OCI-LY3 (cell line): ENCODE measurements around the gene IFNG-AS1.

ENCODE experiments used
- H2AFZ ChIP-seq: fragments of 200-600, 300-600 bp; shearing (Covaris generic); 2 replicates; pipeline ENCODE4 v1.6.0; 2014; ENCODE audit warnings: antibody characterized with exemption, low read depth, low read length
- H3K27ac ChIP-seq: fragments of 200-600, 300-600 bp; sonication (generic); 2 replicates; pipeline ENCODE4 v1.5.1; 2014; ENCODE audit warnings: mild to moderate bottlenecking, low read length, moderate library complexity, mixed read lengths
- H3K27me3 ChIP-seq: fragments of 200-600, 300-600 bp; sonication (generic); 2 replicates; pipeline ENCODE4 v1.6.1; 2014; ENCODE audit warnings: low read depth, low read length, mixed read lengths
- H3K36me3 ChIP-seq: fragments of 200-600, 300-600 bp; sonication (generic); replicated peaks from 2 replicates; pipeline ENCODE3; 2014; ENCODE audit warnings: low read depth, low read length, mixed read lengths
- H3K4me1 ChIP-seq: fragments of 300-600, 200-600 bp; sonication (generic); 2 replicates; pipeline ENCODE4 v1.6.1; 2014; ENCODE audit warnings: low read length, mixed read lengths
- H3K4me2 ChIP-seq: fragments of 200-600, 300-600 bp; sonication (generic); 2 replicates; pipeline ENCODE4 v1.6.1; 2014; ENCODE audit warnings: low read length, mixed read lengths
- H3K4me3 ChIP-seq: fragments of 300-600, 200-600 bp; sonication (generic); 2 replicates; pipeline ENCODE4 v1.5.1; 2014; ENCODE audit warnings: antibody characterized with exemption, mild to moderate bottlenecking, low read length, moderate library complexity
- H3K79me2 ChIP-seq: fragments of 300-600, 200-600 bp; shearing (Covaris generic); 2 replicates; pipeline ENCODE4 v1.6.1; 2014; ENCODE audit warnings: mild to moderate bottlenecking, low read length, mixed read lengths
- H3K9ac ChIP-seq: fragments of 300-600, 200-600 bp; shearing (Covaris generic); 2 replicates; pipeline ENCODE4 v1.6.0; 2014; ENCODE audit warnings: mild to moderate bottlenecking, low read length, moderate library complexity
- H3K9me3 ChIP-seq: fragments of 200-600, 300-600 bp; shearing (Covaris generic); 2 replicates; pipeline ENCODE4 v1.6.1; 2014; ENCODE audit warnings: low read length, mixed read lengths; ENCODE audit not compliant: insufficient read depth
- H4K20me1 ChIP-seq: fragments of 200-600, 300-600 bp; sonication (generic); 2 replicates; pipeline ENCODE4 v1.6.1; 2016; ENCODE audit warnings: low read length, mixed read lengths; ENCODE audit not compliant: insufficient read depth
- CTCF ChIP-seq: fragments of 200-600, 300-600 bp; sonication (generic); IDR thresholded peaks from 2 replicates; pipeline ENCODE4 v1.5.1; 2014; ENCODE audit warnings: antibody characterized with exemption, low read length, low read depth
- EZH2phosphoT487 ChIP-seq: fragments of 200-600 bp; shearing (Covaris generic); IDR thresholded peaks from 2 replicates; pipeline ENCODE4 v1.6.1; 2018; ENCODE audit warnings: antibody characterized with exemption, mixed run types, low read depth

Gene IFNG-AS1

DNA sequence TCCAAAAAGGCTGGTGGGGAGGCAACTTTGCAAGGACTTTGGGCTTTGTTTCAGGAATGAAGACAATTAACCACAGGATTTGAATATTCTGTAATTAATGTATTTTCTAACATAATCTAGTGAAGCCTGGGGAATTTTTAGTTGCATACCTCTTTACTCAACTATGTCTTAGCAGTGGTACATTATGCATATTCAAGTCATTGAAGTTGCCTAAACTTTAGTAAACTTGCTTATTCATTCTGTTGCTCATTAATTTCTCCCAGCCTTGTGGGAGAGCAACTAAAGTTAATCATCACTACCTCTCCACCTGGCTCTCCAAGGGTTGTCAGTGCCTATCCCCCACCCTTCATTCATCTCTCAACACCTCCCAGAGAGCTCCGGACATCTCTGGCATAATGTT is 54.2 kb downstream of the IFNG-AS1 start:
- Histone ChIP-seq H3K4me3 (no peak overlapping the region), H3K9me3 (no peaks in the 10 kb centered on the region), H3K4me1 (peaks cover 24% of the 10 kb centered on the region), H3K27me3 (no peaks in the 10 kb centered on the region), H2AFZ (no peak overlapping the region), H3K4me2 (no peak overlapping the region), H3K9ac (no peak overlapping the region), H3K79me2 (no peaks in the 10 kb centered on the region), H3K36me3 (no peaks in the 10 kb centered on the region), H4K20me1 (no peaks in the 10 kb centered on the region), H3K27ac (no peak overlapping the region)
- no peak for TF ChIP-seq CTCF
- no peak for TF ChIP-seq EZH2phosphoT487

DNA sequence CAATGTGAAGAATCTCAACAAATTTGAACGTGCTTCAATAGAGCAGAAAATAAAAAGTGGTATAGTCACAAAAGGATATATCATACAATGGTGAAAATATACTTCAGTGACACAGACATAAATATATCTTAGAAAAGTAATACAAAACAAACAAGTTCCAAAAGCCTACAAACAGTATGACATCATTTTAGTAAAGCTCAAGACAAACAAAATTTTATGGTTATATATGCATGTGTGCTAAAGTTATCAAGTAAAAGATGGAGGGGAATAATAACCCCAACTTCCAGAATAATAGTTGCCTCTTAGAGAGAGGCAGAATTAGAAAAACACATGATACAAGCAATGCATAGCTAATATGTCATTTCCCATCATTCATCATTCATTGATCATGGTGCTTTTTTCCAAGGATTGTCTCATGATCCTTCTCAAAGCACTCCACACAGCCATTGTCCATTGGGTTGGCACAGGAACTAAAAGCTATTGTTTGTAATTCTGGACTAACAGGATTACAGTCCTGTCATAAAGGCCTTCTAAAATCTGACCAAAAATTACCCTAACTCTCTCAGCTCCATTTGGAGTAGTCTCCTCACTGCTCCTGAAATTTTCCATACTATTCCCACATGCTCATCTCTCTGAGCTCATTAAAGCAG is 59.5 kb downstream of the IFNG-AS1 start:
- no peaks in the 10 kb centered on the region for H3K9me3 ChIP-seq
- H3K4me1 ChIP-seq: no peaks in the 10 kb centered on the region
- no peaks in the 10 kb centered on the region for H3K36me3 ChIP-seq
- no peaks in the 10 kb centered on the region for H3K79me2 ChIP-seq
- H3K27me3 ChIP-seq: peaks cover 4% of the 10 kb centered on the region; the same call in 1 of the 2 replicates
- H3K4me2 ChIP-seq: no peak overlapping the region
- H3K27ac ChIP-seq: no peak overlapping the region
- no peak overlapping the region for H2AFZ ChIP-seq
- no peak overlapping the region for H3K9ac ChIP-seq
- no peaks in the 10 kb centered on the region for H4K20me1 ChIP-seq
- no peak overlapping the region for H3K4me3 ChIP-seq
- TF ChIP-seq CTCF (no peak), EZH2phosphoT487 (no peak)

DNA sequence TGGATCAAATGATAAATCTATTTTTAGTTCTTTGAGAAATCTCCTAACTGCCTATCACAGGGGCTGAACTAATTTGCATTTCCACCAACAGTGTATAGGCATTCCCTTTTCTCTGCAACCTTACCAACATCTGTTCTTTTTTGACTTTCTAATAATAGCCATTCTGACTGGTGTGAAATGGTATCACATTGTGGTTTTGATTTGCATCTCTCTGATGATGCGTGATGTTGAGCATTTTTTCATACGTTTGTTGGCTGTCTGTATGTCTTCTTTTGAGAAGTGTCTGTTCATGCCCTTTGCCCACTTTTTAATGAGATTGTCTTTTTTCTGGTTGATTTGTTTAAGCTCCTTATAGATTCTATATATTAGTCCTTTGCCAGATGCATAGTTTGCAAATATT is 67.1 kb downstream of the IFNG-AS1 start:
- H3K36me3 ChIP-seq: no peaks in the 10 kb centered on the region
- H3K9me3 ChIP-seq: no peaks in the 10 kb centered on the region
- no peak overlapping the region for H3K4me2 ChIP-seq
- H3K4me1 ChIP-seq: no peaks in the 10 kb centered on the region
- no peak overlapping the region for H3K4me3 ChIP-seq
- H3K27me3 ChIP-seq: peaks cover 4% of the 10 kb centered on the region; the same call in 1 of the 2 replicates
- no peak overlapping the region for H3K27ac ChIP-seq
- no peak overlapping the region for H3K9ac ChIP-seq
- H2AFZ ChIP-seq: no peak overlapping the region
- H3K79me2 ChIP-seq: no peaks in the 10 kb centered on the region
- TF ChIP-seq CTCF (no peak), EZH2phosphoT487 (no peak)
- H4K20me1 ChIP-seq: no peaks in the 10 kb centered on the region

DNA sequence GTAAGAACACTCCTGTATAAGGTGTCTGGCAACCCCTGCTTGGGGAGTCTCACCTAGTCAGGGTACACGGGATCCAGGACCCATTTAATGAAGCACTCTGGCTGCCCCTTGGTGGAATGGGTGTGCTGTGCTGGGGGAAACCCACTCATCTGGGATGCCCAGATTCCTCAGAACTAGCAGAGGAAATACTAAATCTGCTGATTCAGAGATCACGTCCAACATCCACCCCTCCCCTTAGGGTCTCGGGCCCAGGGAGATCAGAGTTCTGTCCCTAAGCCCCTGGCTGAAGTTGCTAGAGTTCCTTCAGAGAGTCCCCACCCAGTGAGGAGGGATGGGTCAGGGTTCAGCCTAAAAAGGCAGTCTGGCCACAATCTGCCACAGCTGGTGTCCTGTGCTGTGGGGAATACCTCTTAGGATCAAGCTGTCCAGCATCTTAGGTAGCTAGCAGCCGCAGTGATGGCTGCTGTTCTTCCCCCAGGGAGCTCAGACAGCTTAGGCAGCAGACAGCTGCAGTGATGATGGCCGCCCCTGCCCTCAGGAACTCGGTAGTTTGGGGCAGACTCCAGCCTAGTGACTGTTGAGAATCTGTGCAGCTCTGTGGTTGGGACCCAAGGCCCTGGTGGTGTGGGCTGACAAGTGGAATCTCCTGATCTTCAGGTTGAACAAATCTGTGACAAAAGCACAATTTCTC is 74.8 kb downstream of the IFNG-AS1 start:
- Histone ChIP-seq H3K79me2 (no peaks in the 10 kb centered on the region), H3K4me3 (no peak overlapping the region), H2AFZ (no peak overlapping the region)

More for the DNA sequence above, 74.8 kb downstream of the IFNG-AS1 start:
- no peaks in the 10 kb centered on the region for H3K36me3 ChIP-seq
- H3K4me2 ChIP-seq: no peak overlapping the region
- H3K9ac ChIP-seq: no peak overlapping the region
- TF ChIP-seq EZH2phosphoT487 (no peak), CTCF (no peak)
- no peaks in the 10 kb centered on the region for H3K9me3 ChIP-seq
- no peaks in the 10 kb centered on the region for H4K20me1 ChIP-seq
- H3K4me1 ChIP-seq: no peaks in the 10 kb centered on the region
- no peak overlapping the region for H3K27ac ChIP-seq
- H3K27me3 ChIP-seq: no peaks in the 10 kb centered on the region
